ENCODE measurements around the gene MYMK.
A peak's percentile ranks its signal among the peaks of the same experiment; 100 is the strongest.

The MYMK gene

GRCh38 chr9:133496861-133497842 lies 27.6 kb downstream of the MYMK start:
- no peak for DNase-seq

DNA sequence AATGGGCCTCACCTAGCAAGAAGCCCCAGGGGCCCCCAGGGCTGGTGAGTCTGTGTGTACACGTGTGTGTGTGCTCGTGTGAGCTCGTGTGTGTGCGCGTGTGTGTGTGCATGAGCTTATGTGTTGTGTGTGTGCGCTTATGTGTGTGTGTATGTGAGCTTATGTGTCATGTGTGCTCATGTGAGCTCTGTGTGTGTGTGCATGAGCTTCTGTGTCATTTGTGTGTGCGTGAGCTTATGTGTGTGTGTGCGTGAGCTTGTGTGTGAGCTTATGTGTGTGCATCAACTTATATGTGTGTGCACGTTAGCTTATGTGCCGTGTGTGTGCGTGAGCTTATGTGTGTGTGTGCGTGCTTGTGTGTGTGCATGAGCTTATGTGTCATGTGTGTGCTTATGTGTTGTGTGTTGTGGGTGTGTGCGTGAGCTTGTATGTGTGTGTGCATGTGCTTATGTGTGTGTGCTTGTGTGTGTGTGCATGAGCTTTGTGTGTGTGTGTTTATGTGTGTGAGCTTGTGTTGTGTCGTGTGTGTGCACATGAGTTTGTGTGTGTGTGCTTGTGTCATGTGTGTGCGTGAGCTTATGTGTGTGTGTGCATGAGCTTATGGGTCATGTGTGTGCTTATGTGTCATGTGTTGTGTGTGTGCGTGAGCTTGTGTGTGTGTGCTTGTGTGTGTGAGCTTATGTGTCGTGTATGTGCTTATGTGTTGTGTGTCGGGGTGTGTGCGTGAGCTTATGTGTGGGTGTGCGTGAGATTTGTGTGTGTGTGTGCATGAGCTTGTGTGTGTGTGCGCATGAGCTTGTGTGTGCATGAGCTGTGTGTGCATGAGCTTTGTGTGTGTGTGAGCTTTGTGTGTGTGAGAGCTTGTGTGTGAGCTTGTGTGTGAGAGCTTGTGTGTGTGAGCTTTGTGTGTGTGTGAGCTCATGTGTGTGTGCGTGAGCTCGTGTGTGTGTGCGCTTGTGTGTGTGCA lies 29.1 kb downstream of the MYMK start:
- no peak for DNase-seq

DNA sequence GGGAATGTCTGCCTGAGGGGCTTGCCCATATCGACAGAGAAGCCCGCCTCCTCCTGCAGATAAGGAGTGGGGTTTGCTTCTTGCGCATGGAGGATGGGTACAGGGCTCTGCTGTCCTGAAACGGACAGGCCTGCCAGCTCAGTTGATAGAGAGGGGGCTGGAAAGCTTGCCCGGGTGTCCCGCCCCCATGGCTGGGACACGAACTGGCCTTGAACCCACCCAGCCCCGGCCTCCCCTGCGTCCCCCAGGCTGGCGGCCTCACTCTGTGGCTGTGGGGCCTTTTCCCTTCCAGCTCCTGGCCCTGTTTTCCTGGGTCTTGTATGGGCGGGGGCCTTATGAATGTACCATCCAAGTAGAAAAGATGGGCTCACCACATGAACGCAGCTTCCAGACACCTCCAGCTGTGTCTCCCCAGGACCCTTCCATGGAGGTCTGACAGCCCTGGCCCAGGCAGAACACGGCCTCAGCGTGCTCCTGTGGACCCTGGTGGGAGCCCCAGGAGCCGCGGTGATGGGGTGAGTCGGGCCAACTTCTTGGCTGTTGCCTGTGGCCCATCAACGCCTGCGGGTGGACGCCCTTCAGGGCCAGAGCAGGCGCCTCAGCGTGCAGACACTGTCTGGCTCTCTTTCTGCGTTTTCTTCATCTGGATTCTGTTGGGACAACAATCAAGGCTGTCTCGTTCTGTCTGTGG lies 30.0 kb downstream of the MYMK start:
- no peak for DNase-seq

DNA sequence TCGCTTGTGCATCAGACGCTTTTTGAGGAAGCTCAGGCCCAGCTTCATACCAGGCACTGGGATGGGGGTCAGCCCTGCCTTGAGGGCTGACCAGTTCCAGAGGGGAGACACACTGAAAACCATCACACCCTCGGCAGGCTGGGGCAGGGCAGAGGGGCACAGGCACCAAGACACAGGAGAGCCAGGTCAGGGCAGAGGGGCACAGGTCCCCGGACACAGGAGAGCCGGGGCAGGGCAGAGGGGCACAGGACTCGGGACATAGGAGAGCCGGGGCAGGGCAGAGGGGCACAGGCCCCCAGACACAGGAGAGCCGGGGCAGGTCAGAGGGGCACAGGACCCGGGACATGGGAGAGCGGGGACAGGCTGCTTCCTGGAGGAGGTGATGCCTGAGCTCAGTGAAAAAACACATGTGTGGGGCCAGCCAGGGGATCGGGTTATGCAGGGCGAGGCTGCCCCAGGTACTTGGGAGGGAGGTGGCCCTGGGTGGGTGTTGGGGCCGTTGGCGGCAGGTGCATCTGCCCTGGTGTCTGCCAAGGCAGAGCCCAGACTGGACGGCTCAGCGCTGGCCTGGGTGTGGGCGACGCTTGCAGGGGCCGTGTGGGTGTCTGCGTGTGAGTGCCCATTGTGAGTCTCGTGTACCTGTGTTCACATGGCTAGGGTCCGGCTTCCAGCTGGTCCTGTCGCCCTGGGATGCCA lies 30.8 kb downstream of the MYMK start:
- no peak for DNase-seq

GRCh38 chr9:133493428-133493827 lies 31.3 kb downstream of the MYMK start:
- DNase-seq = no peak

- DNase-seq = no peak
These were observed 32.4 kb downstream of the MYMK start for GRCh38 chr9:133492061-133493021.

DNA sequence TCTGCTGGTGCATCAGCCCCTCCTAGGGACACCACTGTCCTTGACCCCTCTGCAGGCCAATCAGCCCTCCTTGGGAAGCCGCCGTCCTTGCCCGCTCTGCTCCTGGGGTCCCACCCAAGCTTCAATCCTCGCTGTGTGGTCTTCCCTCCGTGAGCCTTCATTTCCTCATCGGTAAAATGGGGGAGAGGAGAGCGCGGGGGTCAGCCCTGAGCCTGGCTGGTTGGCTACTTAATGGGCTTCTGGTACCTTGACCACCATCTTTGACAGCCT lies 33.2 kb downstream of the MYMK start:
- no peak for DNase-seq

- DNase-seq = no peak
These were observed 33.7 kb downstream of the MYMK start for GRCh38 chr9:133490865-133491655.

GRCh38 chr9:133490201-133490681 lies 34.5 kb downstream of the MYMK start:
- DNase-seq = no peak

DNA sequence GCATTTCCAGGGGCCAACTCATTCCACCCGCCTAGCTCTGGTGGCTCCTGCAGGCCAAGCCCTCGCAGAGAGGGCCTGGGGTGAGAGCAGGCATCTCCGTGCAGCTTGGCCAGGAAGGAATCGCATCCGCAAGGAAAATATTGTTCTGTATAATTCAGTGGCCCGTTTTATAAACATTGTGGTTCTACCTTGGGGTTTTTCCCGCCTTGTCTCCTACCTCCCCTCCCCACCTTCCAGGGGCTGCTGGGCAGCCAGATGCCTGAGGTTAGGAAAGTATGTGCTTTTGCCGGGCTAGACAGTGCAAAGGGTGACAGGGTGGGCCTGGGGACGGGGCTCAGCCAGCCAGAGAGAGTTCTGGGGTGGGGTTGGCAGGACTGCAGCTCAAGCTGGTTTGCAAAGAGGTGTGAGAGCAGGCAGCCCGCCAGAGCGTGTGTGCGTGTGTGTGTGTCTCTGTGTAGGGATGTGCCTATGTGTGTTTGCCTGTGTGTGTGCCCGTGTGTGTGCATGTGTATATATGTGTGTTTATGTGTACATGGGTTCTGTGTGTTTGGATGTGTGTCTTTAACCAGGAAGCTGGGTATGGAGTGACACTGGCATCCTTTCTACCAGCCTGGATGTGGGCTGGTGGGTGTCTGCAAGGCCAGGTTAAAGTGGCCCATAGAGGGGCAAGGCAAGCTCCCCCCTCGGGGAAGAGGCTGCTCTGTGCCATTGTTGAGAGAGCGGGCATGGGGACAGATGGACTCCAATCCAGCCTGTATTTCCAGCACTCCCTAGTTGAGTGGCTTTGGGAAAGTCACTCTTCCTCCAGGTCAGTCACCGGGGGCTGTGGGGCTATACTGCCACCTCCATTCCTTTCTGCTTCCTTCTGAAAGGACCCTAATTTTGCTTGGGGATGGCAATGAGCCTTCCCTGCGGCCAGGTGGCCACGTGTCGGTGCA lies 35.2 kb downstream of the MYMK start:
- no peak for DNase-seq

DNA sequence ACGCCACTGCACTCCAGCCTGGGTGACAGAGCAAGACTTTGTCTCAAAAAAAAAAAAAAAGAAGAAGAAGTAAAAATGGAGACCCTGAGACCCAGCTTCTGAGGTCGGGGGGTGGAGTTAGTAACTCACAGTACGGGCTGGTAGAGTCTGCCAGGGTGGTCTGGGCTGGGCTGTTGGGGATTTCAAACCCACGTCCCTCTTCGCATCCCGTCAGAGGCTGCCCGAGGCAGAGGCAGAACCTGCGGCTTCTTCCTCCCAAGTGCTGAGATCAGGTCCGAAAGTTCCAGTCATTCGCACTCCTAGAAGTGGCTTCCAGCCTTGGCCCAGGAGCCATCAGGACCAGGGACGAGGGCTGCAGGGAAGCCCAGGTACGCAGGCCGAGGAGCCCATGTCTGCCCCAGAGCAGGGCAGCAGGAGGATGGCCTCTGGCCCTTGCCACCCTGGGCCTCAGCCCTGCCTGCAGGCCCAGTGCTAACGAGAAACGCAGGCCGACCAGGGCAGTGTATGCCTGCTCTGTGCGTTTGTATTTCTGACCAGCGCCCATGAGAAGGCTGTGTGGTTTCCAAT lies 36.0 kb downstream of the MYMK start:
- DNase-seq = no peak

- DNase-seq = no peak
These were observed 37.4 kb downstream of the MYMK start for GRCh38 chr9:133487331-133487725.

DNA sequence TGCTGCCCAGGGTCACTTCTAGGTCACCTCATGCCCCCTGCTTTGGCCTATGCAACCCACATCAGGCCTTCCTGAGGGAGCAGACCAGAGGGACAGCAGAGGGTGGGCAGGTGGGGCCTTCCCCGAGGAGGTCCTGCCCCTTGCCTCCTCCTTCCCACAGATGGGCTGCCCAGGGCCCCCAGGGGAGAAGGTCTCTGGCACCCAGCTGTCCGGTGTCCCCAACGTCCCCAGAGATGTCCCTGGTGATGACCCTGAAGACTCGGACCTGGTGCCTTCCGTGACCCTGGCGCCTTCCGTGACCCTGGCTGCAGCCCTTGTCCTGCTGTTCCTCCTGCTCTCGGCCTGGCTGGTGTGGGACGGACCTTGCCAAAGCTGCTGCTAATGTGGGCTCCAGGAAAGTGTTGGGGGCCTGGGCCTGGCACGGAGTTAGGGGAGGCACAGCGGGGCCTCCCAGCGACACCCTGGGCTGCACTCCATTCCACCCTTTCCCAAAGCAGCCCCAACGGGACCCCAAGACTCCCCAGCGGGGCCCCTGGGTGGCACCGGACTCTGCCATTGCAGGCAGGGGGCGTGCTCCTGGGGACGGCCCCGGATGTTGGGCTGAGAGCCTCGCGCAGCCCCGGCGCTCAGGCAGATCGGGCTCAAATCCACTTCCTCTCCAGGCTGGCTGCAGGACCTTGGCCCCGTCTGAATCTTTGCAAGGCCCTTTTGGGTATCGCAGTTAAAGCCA lies 39.1 kb downstream of the MYMK start:
- DNase-seq = no peak

DNA sequence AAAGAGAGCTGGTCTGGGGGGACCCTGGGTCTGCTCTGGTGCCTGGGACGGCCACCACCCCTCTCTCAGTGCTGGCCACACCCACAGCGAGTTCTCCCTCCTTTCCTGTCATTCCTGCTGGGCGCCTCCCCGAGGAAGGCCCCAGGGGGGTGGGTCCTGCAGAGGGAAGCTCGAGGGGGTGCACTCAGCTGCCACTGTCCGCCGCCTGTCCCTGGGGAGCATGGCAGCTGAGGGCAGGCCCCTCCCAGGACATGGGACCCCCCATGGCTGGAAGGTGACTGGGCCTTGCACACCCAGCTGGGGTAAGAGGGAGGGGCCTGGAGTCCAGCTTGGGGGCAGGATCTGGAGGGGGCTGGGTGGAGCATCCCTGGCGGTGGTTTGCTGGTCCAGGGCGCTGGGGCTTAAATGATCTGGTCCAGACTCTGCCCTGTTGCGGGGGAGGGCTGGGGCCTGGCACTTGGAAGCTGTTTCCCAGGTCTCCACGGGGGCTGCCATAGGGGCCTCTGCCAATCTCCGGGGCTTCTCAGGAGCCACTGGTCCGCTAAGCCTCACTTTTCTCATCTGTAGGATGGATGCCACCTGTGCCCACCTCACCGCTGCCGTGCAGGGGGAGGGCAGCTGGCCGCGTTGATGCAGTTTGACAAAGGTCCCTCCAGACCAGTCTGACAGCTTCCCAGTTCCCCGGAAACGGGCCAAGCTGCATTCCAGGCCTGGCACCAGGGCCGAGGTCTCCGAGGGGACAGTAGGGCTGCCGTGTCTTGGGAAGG lies 39.9 kb downstream of the MYMK start:
- no peak for DNase-seq

GRCh38 chr9:133483611-133484010 lies 41.1 kb downstream of the MYMK start:
- no peak for DNase-seq

GRCh38 chr9:133478851-133479711 lies 45.7 kb downstream of the MYMK start, which contains the start of gene SLC2A6:
TSS of gene SLC2A6 (minus strand) at chr9:133479099. CDS start at chr9:133479059, 40 bp downstream.
- DNase-seq = peak; percentile 84 to 86

Data from CD4-positive, alpha-beta T cell treated with Interleukin-1 beta for 1 hour (primary cell).